Motor neuron (in vitro differentiated cells): ENCODE results near the gene ZFX. TPM values are rescaled to one million over a fixed set of nuclear protein-coding genes. Genes with fewer than 3 reads are reported as not detected.

Source experiments
- ATAC-seq, 8 experiments: fragments of 200-7000 bp; cut with Tn5 transposase; replicated peaks in 6 of 8; 2 replicates each; pipeline ENCODE4 v1.8.0; 2021; ENCODE audit warnings: mild to moderate bottlenecking in 8 of 8, moderate library complexity in 8 of 8
- H3K27ac ChIP-seq, 2 donors: fragments of 250-450 bp; sonication (Bioruptor Pico); 2 replicates each; pipeline ENCODE4 v1.9.0; 2021; ENCODE audit warnings: antibody characterized with exemption in 2 of 2, mild to moderate bottlenecking in 2 of 2, moderate library complexity in 1 of 2
- H3K4me1 ChIP-seq, 2 donors: fragments of 250-450 bp; sonication (Bioruptor Pico); replicated peaks in 1 of 2; 2 replicates each; pipeline ENCODE4 v1.6.1; 2021; ENCODE audit warnings: antibody characterized with exemption in 2 of 2, mild to moderate bottlenecking in 2 of 2, moderate library complexity in 1 of 2
- H3K4me3 ChIP-seq, 5 donors: fragments of 250-450 bp; sonication (Bioruptor Pico); 2 replicates each; pipeline ENCODE4 v1.9.0; 2021; ENCODE audit warnings: antibody characterized with exemption in 5 of 5, mild to moderate bottlenecking in 5 of 5, moderate library complexity in 4 of 5
- WGBS, 10 experiments: fragments of 450-650 bp; shearing (Covaris generic); methylation state at CpG; one replicate each; pipeline ENCODE4 v1.0.0; 2022; 5-methylcytosine and 5-hydroxymethylcytosine counted together
- in situ Hi-C, 9 experiments: fragments of 400-800 bp; cut with MboI; loops; one replicate each; pipeline ENCODE4 v1.15.0; 2021; ENCODE audit warnings: low sequenced_read_pairs in 9 of 9, low pct_unique_long_range_greater_than_20kb in 2 of 9; ENCODE audit not compliant: unreplicated experiment in 9 of 9
- total RNA-seq, 8 experiments: library from RNA; unstranded; fragments of 300-600 nt; gene quantifications; 2 replicates each; pipeline versions ENCODE4 v1.2.3 to v1.2.4, GENCODE V29; 2022

The ZFX gene
- total RNA-seq, 8 experiments from 2014 or later: 11.8 to 44.6 (median 24.1) TPM

DNA sequence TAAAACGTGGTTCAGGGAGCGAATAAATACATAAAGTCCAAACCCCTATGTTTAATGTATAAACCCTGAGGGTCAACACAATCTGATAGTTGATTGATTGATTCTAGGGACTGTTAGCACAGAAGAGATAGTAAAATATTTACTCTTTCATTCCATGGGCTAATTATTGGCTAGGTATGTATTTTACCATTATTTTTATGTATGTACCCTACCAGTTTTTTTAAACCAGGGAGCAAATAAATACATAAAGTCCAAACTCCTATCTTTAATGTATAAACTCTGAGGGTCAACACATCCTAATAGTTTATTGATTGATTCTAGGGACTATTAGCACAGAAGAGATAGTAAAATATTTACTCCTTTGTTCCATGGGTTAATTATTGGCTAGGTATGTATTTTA is 40.0 kb downstream of the ZFX start:
- no peak for ATAC-seq
- 73 to 80% methylated on average over 1 to 2 of the region's 2 CpGs; no CpG with 5 or more reads in 8 of the 10 experiments for WGBS, 10 experiments
- Histone ChIP-seq H3K27ac (no peak overlapping the region), H3K4me3 (no peak overlapping the region), H3K4me1 (no peaks in the 10 kb centered on the region)
- in situ Hi-C loops: no loop called here

- 0 to 78% (median 46%) methylated on average over 1 of the region's 2 CpGs; no CpG with 5 or more reads in 6 of the 10 experiments for WGBS, 10 experiments
- peak in 2 of 8 experiments; percentile 32 to 48 for ATAC-seq
- in situ Hi-C loops: no loop called here
Measured at GRCh38 chrX:24190500-24191156, 41.1 kb downstream of the ZFX start.

GRCh38 chrX:24196509-24196908 is 47.0 kb downstream of the ZFX start:
- ATAC-seq: no peak
- whole genome bisulfite sequencing, 10 experiments: 100% methylated on average over 1 of the region's 1 CpG; no CpG with 5 or more reads in 6 of the 10 experiments
- H3K27ac ChIP-seq: no peak overlapping the region
- no peaks in the 10 kb centered on the region for H3K4me1 ChIP-seq
- in situ Hi-C loops: no loop called here
- H3K4me3 ChIP-seq: no peak overlapping the region

More at GRCh38 chrX:24190500-24191156, 41.1 kb downstream of the ZFX start:
- no peak overlapping the region for H3K27ac ChIP-seq
- no peak overlapping the region for H3K4me3 ChIP-seq
- no peaks in the 10 kb centered on the region for H3K4me1 ChIP-seq

- 100% methylated on average over 2 of the region's 4 CpGs; no CpG with 5 or more reads in 7 of the 10 experiments for WGBS, 10 experiments
- in situ Hi-C loops: no loop called here
- H3K4me3 ChIP-seq: no peak overlapping the region
- H3K4me1 ChIP-seq: no peaks in the 10 kb centered on the region
- no peak for ATAC-seq
- no peak overlapping the region for H3K27ac ChIP-seq
Measured at GRCh38 chrX:24198101-24198500, 48.6 kb downstream of the ZFX start.

GRCh38 chrX:24200133-24200532 is 50.6 kb downstream of the ZFX start:
- Histone ChIP-seq H3K4me3 (no peak overlapping the region), H3K4me1 (no peaks in the 10 kb centered on the region), H3K27ac (no peak overlapping the region)
- ATAC-seq: peak in 1 of 8 experiments; percentile 16
- 8 to 100% (median 77%) methylated on average over 1 to 2 of the region's 2 CpGs; no CpG with 5 or more reads in 5 of the 10 experiments for WGBS, 10 experiments
- in situ Hi-C loops: no loop called here

GRCh38 chrX:24201216-24201615 is 51.7 kb downstream of the ZFX start:
- WGBS, 10 experiments: 100% methylated on average over 1 of the region's 1 CpG; no CpG with 5 or more reads in 8 of the 10 experiments
- no peak overlapping the region for H3K27ac ChIP-seq
- in situ Hi-C loops: no loop called here
- ATAC-seq: no peak
- H3K4me3 ChIP-seq: no peak overlapping the region
- no peaks in the 10 kb centered on the region for H3K4me1 ChIP-seq

- H3K4me3 ChIP-seq: no peak overlapping the region
- in situ Hi-C loops: no loop called here
- no peak for ATAC-seq
- 82 to 100% (median 100%) methylated on average over 1 to 6 of the region's 6 CpGs; no CpG with 5 or more reads in 4 of the 10 experiments for WGBS, 10 experiments
- no peak overlapping the region for H3K27ac ChIP-seq
- H3K4me1 ChIP-seq: no peaks in the 10 kb centered on the region
Measured at GRCh38 chrX:24202465-24203031, 53.0 kb downstream of the ZFX start.

DNA sequence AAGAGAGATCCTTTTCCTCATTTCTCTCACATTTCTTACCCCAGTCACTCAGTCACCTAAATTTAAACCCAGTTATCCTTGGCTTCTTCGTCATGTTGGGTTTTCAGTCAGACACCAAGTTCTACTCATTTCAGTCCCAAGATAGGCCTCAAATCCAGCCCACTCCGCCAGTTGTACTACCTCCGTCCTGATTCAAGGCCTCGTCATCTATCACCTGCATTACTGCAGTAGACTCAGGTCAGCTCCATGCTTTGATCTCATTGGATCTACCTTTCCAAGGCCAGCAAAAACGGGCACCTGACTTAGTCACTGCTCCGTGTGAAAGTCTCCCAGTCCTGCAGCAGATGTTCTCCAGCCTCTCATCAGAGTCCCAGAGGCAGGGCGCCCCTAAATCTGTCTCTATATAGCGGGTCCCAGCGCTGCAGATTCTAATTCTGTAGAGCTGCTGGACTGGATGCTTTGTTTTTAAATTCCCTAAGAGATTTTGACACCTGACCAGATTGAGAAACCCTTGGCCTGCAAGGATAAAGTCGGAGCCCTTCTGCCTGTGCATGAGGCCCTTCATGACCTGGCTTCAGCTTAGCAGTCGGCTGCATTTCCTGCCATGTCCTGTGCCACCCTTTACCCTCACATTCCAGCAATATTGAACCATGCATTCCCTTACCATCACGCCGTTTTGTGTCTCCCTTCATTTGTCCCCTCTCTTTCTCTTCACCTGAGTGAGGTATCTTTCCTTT is 53.7 kb downstream of the ZFX start:
- 85 to 100% (median 96%) methylated on average over 1 to 5 of the region's 13 CpGs; no CpG with 5 or more reads in 5 of the 10 experiments for WGBS, 10 experiments
- Histone ChIP-seq H3K27ac (no peak overlapping the region), H3K4me1 (no peaks in the 10 kb centered on the region), H3K4me3 (no peak overlapping the region)
- in situ Hi-C loops: no loop called here
- no peak for ATAC-seq

DNA sequence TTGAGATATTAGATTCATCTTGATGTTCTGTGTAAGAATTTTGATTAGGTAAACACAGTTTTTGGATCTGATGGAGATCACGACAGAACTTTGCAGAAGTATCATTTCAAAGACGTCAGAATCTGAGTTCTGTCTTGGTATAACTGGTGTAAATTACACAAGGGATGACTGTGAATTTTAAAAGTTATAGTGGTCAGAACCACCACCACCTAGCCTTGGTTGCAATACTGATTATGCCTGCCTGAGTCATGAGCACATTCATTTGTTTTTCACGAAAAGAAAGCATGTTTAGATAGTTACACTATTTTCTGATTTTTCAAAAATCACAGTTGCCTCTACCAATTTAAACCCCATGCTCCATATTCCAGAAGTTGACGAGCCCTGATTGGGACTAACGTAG is 54.8 kb downstream of the ZFX start:
- WGBS, 10 experiments: 33 to 100% (median 79%) methylated on average over 1 to 5 of the region's 5 CpGs; no CpG with 5 or more reads in 6 of the 10 experiments
- Histone ChIP-seq H3K27ac (no peak overlapping the region), H3K4me1 (no peaks in the 10 kb centered on the region), H3K4me3 (no peak overlapping the region)
- in situ Hi-C loops: no loop called here
- ATAC-seq: no peak

DNA sequence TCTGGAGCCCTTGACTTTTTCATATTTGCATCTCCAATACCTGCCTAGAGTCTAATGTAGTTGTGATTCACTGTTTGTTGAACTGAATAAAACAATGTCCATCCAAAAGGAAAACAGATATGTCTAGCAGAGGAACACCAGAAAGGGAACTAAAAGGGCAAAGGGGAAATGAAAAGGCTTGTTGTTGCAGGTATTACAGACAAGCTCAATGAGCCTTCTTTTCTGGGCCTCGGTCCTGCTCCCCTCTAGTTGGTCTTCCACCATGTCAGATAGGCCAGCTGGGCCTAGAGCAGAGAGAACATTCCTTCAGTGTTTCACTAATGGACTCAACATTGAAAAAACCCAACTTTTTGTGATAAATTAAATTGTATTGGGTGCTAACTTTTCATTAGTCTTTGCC is 55.4 kb downstream of the ZFX start:
- Histone ChIP-seq H3K27ac (no peak overlapping the region), H3K4me3 (no peak overlapping the region), H3K4me1 (no peaks in the 10 kb centered on the region)
- no peak for ATAC-seq
- in situ Hi-C loops: no loop called here
- WGBS, 10 experiments: 100% methylated on average over 1 of the region's 1 CpG; no CpG with 5 or more reads in 9 of the 10 experiments

- in situ Hi-C loops: no loop called here
- Histone ChIP-seq H3K4me3 (no peak overlapping the region), H3K27ac (no peak overlapping the region), H3K4me1 (no peaks in the 10 kb centered on the region)
- 60 to 80% (median 71%) methylated on average over 1 to 2 of the region's 2 CpGs; no CpG with 5 or more reads in 6 of the 10 experiments for WGBS, 10 experiments
- ATAC-seq: no peak
Measured at GRCh38 chrX:24207826-24208225, 58.3 kb downstream of the ZFX start.

DNA sequence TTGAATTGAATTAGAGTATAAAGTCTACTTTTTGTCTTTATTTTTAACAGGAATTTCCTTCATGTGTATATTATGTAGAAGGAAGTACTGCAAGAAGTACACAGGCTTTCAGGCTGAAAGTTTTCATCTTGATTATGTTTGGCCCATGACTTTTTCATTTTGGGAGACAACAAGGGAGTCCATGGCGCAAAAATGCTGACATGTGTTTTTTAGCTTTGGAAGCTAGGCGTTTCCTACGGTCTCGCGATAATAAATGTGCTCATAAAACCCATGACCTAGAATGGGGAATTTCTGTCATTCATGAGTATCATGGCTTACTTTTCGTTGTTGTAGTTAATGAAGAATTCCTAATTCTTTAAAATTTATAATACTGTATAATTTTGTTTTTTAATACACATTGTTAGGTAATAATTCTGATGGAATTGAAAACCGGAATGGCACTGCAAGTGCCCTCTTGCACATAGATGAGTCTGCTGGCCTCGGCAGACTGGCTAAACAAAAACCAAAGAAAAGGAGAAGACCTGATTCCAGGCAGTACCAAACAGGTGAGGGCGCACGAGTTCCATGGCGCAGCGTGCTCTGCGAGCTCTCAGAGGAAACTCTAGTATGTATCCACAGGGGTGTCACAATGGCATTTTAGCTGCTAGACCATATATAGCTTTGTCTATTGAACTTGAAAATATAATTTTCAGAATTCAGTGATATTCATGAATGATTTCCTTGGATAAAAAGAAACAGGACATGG is 59.1 kb downstream of the ZFX start:
- ATAC-seq: no peak
- in situ Hi-C loops: no loop called here
- no peak overlapping the region for H3K27ac ChIP-seq
- no peak overlapping the region for H3K4me3 ChIP-seq
- 88 to 100% (median 96%) methylated on average over 2 to 13 of the region's 13 CpGs; no CpG with 5 or more reads in 4 of the 10 experiments for WGBS, 10 experiments
- H3K4me1 ChIP-seq: no peaks in the 10 kb centered on the region

DNA sequence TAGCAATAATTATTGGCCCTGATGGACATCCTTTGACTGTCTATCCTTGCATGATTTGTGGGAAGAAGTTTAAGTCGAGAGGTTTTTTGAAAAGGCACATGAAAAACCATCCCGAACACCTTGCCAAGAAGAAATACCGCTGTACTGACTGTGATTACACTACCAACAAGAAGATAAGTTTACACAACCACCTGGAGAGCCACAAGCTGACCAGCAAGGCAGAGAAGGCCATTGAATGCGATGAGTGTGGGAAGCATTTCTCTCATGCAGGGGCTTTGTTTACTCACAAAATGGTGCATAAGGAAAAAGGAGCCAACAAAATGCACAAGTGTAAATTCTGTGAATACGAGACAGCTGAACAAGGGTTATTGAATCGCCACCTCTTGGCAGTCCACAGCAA is 60.7 kb downstream of the ZFX start:
- no peaks in the 10 kb centered on the region for H3K4me1 ChIP-seq
- ATAC-seq: no peak
- H3K4me3 ChIP-seq: no peak overlapping the region
- no peak overlapping the region for H3K27ac ChIP-seq
- in situ Hi-C loops: no loop called here
- WGBS, 10 experiments: 80 to 100% (median 95%) methylated on average over 1 to 3 of the region's 6 CpGs; no CpG with 5 or more reads in 5 of the 10 experiments
